Left ventricle myocardium superior (tissue), 1 donor: ENCODE data around the gene AMHR2. TPM values are rescaled to one million over a fixed set of nuclear protein-coding genes. Genes with fewer than 3 reads are reported as not detected.
A peak's percentile ranks its signal among the peaks of the same experiment; 100 is the strongest.
"Not testable (repeated sequence)": the region's sequence is repeated elsewhere in the genome, so short reads cannot be mapped to it uniquely, and the experiment has no call there.

Experiments
- ATAC-seq: fragments of 200-7000 bp; cut with Tn5 transposase; one replicate; pipeline ENCODE4 v1.9.1; 2020; ENCODE audit warnings: mild to moderate bottlenecking, moderate library complexity
- DNase-seq: peaks from one replicate; pipeline ENCODE4 v3.0.0-alpha.2; 2020
- intact Hi-C: fragments of 100-400 bp; cut with micrococcal nuclease; formaldehyde crosslinking; loops from one replicate; pipeline ENCODE4 v1.11.0; 2022
- long read RNA-seq: library from polyadenylated mRNA; unstranded; transcript quantifications from one replicate; pipeline ENCODE4 v2.0.0, GENCODE V29; 2021
- total RNA-seq: library from RNA; stranded (reverse); fragmentation: NEBNext Ultra II Directional; extraction: Animal tissue kit (Norgen Biotek cat#: 25700); gene quantifications from one replicate; pipeline ENCODE4 v1.2.1, GENCODE V29; 2021
- donor health status: DM: no; HTN: yes; CAD: no; lungs with severe emphysema.

AMHR2 gene
- total RNA-seq = not detected
- long read RNA-seq = 0 reads

DNA sequence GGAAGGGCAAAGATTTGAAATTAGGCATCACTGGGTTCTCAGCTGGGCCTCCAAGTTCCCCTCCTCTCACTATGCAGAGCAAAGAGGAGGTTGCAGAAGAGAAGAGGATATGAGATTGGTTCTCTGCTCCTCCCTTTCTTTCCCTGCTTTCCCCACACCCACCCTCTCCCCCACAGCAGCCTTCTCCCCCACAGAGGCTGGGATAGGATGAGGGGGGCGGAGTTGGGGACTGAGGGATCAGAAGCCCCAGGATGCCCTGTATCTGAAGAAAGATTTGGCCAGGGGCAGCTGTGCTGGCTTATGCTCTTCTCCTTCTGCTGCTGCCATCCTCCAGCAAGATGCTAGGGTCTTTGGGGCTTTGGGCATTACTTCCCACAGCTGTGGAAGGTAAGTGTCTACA, at the start of gene AMHR2:
AMHR2 (plus strand) TSS at position 259 of the 400 bp plus-strand sequence; CDS start at position 339, 80 bp downstream.
- intact Hi-C loops = no loop called here
- DNase-seq (no peak), ATAC-seq (no peak)

DNA sequence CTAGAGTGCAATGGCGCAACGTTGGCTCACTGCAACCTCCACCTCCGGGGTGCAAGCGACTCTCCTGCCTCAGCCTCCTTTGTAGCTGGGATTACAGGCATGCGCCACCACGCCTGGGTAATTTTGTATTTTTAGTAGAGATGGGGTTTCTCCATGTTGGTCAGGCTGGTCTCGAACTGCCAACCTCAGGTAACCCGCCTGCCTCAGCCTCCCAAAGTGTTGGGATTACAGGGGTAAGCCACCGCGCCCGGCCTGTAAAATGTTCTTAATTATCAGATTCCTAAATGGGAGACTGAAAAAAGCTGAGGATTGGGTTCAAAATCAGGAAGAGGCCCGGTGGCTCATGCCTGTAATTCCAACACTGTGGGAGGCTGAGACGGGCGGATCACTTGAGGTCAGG, 49.4 kb upstream of the AMHR2 start:
- ATAC-seq, intact Hi-C loops, DNase-seq: not testable (repeated sequence)

DNA sequence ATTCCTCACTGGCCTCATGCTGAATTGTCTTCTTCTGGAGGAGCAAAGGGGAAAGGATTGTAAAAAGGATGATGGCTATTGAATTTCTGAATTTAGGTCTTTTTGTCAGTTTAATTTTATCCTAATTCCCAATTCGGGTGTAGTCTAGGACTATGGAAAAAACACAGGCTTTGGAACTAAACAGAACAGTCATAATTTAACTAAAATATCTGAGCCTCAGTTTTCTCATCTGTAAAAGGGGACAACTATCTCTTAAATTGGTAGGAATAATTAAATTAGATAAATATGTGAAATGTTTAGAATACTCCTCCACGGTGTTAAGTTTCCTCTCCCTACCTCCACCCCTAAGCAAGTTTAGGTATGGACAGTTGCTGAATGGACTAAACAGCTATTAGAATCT, 46.9 kb upstream of the AMHR2 start:
- intact Hi-C loops = no loop called here
- ATAC-seq (no peak), DNase-seq (no peak)

DNA sequence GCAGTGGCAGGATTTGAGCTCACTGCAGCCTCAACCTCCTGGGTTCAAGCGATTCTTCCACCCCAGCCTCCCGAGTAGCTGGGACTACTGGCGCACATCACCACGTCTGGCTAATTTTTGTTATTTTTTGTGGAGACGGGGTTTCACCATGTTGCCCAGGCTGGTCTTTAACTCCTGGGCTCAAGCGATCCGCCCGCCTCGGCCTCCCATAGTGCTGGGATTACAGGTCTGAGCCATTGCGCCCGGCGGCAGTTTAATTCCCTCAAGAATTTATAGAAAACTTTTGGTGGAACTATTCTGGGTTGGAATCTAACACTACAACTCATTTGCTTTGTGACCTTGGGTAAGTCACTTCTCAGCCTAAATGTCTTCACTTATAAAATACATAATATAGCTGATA, 45.4 kb upstream of the AMHR2 start:
- intact Hi-C loops = no loop called here
- DNase-seq = no peak
- no peak for ATAC-seq

DNA sequence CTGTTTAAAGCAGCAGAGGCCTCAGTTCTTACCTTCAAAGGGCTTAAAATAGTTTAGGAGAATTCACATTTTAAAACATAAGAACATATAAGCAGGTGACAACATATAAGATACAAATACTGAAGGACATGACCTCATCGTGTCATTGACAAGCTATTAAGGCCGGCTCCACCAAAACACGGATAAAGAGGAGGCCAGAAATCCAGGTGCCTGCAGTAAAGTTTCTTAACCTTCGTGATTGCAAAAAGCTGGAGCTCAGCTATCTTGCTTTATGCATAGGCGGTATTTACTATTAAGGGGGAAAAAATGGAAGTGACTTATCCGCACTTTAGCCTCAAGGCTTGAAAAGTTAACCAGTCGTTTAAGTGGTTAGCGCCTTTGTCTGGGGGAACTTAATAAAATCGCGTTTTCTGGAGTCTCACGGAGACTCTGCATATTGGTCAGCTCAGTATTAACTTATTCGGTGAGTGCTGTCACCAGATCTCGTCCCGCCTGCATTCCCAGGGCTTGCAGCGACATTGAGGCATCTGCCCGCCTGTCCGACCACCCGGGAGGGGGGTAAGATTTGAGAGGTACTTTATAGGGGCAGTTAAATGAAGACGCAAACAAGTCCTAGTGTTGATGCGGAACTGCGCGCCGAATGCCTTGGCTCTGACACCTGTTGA, 44.8 kb upstream of the AMHR2 start:
- intact Hi-C loops = no loop called here
- ATAC-seq = no peak
- DNase-seq = no peak

DNA sequence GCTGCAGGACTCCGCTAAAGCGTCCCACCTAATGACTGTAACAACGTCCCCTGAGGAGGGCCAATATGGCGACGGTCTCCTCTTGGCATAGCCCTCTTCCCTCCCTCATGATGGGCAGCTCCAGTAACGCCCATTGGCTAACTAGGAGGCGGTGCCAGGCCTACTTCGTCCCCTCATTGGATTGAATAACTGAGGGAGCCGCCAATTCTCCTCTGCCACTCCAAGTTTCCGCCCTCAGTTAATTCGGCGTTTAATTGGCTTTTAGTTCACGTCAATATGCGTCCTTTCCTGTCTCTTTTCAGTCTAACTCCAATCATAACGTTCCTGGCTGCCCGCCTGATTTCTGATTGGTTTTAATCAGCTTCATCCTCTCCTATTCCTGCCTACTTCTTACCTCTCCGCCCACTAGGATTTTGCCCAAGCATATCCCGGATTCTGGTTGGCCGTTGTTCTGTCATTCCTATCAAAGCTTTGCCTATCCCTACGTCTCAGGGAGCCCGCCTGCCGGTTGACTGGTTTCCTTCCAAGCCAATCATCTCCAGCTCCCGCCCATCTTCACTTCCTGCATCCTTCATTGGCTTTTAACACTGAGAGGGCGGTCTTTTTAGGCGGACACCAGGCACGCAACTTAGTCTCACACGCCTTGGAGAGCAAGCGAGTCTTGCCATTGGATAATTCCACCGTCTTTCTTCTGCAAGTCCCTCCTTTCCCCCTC, 44.1 kb upstream of the AMHR2 start:
- intact Hi-C loops = no loop called here
- ATAC-seq (peak; percentile 83), DNase-seq (peak; percentile 96)

DNA sequence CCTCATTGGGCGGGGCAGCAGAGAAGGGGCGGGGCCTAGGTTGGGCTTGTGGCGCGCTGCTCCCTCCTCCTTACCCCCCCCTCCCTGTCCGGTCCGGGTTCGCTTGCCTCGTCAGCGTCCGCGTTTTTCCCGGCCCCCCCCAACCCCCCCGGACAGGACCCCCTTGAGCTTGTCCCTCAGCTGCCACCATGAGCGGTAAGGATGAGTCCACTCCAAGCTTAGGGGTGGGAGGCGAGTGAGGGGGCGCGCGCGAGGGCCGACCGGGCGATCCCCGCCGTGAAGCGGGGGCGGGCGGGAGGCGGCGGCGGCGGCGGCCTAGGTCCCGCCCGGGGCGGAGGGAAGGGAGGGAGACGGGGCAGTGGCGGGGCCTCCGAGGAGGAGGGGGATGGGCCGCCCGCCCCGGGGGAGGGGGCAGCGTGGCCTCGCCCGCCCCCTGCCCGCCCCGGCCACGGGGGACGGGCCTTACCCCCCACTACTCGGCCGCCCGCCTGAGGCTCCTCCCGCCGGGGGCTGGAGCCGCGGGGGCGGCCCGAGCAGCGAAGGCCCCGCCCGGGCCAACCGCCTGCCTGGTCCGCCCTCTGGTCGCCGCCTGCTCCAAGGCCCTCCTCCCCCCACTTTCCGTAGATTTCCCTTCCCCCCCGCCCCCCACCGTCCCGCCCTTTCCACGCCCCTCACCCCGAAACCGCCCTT, 43.4 kb upstream of the AMHR2 start, which contains the start of gene SP1:
SP1 (plus strand) TSS at position 73 of the 690 bp plus-strand sequence; CDS start at position 189, 116 bp downstream.
- intact Hi-C loops = no loop called here
- ATAC-seq (peak; percentile 75), DNase-seq (peak; percentile 95)

DNA sequence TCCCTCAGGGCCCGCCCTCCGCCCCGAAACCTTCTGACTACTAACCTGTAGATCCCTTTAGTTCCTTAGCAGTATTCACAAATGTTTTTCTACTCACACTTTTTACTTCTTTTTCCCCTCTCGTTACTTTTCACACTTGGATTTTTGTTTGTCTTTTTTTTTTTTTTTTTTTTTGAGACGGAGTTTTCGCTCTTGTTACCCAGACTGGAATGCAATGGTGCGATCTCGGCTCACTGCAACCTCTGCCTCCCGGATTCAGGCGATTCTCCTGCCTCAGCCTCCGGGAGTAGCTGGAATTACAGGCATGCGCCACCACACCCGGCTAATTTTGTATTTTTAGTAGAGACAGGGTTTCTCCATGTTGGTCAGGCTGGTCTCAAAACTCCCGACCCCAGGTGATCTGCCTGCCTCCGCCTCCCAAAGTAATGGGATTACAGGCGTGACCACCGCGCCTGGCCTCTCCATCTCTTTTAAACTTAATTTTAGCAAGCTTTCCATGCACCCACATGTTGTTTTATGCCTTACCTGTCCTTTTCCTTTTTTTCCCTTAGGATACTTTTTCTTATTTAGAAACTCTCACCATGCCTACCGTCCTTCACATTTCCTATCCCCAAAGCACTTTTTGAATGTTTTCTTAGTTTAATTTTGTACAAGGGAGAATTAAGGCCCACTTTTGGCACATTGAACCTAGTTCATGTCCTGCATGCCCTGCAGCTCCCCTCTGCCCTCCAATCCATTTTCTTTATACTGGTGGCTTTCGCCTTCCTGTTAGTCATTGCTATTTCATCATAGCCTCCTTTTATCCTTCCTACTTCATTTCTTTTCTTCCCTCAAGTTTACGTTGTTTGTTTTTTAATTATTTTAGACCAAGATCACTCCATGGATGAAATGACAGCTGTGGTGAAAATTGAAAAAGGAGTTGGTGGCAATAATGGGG, 42.6 kb upstream of the AMHR2 start:
- DNase-seq = no peak
- no peak for ATAC-seq
- intact Hi-C loops = no loop called here

DNA sequence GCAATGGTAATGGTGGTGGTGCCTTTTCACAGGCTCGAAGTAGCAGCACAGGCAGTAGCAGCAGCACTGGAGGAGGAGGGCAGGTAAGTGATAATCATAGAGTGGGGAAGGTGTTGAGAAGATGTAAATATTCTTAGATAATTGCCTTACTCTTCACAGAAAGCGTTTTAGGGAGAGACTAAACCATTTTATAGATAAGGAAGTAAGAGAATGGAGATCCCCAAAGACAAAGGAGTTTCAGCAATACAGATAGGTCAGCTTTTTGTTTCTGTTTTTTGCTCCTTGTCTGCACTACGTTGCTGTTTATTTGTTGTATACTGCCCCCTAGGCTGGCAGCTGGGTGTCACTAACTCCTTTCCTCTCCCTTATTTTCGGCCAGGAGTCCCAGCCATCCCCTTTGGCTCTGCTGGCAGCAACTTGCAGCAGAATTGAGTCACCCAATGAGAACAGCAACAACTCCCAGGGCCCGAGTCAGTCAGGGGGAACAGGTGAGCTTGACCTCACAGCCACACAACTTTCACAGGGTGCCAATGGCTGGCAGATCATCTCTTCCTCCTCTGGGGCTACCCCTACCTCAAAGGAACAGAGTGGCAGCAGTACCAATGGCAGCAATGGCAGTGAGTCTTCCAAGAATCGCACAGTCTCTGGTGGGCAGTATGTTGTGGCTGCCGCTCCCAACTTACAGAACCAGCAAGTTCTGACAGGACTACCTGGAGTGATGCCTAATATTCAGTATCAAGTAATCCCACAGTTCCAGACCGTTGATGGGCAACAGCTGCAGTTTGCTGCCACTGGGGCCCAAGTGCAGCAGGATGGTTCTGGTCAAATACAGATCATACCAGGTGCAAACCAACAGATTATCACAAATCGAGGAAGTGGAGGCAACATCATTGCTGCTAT, 41.7 kb upstream of the AMHR2 start:
- ATAC-seq = no peak

DNA sequence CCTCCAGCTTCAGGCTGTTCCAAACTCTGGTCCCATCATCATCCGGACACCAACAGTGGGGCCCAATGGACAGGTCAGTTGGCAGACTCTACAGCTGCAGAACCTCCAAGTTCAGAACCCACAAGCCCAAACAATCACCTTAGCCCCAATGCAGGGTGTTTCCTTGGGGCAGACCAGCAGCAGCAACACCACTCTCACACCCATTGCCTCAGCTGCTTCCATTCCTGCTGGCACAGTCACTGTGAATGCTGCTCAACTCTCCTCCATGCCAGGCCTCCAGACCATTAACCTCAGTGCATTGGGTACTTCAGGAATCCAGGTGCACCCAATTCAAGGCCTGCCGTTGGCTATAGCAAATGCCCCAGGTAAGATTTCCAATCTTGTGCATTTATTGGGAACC, 40.4 kb upstream of the AMHR2 start:
- DNase-seq (no peak), ATAC-seq (no peak)
- intact Hi-C loops = no loop called here

More for the DNA sequence above, 41.7 kb upstream of the AMHR2 start:
- intact Hi-C loops = no loop called here
- DNase-seq = peak; percentile 46

DNA sequence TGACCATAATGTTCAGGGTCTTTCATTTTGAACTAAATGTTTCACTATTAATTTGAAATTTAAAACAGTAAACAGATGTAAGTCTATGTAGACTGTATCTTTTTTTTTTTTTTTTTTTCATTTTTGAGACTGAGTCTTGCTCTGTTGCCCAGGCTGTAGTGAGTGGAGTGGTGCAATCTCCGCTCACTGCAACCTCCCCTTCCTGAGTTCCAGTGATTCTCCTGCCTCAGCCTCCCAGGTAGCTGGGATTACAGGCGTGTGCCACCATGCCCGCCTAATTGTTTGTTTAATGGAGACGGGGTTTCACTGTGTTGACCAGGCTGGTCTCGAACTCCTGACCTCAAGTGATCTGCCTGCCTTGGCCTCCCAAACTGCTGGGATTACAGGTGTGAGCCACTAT, 37.3 kb upstream of the AMHR2 start:
- intact Hi-C loops, ATAC-seq, DNase-seq: not testable (repeated sequence)

DNA sequence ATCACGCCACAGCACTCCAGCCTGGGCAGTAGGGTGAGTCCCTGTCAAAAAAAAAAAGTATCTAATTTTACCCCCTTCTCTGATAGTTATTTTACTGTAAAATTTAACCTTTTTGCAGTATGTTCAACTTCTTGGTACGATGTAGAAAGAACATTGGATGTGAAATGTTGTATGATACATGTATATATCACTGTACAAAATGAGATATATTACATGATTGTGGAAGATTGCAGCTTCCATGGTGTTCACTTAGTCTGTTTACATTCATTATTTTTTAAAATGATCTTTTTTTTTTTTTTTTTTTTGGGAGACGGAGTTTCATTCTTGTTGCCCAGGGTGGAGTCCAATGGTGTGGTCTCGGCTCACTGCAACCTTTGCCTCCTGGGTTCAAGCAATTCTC, 34.7 kb upstream of the AMHR2 start:
- no peak for ATAC-seq
- DNase-seq = no peak
- intact Hi-C loops = no loop called here

DNA sequence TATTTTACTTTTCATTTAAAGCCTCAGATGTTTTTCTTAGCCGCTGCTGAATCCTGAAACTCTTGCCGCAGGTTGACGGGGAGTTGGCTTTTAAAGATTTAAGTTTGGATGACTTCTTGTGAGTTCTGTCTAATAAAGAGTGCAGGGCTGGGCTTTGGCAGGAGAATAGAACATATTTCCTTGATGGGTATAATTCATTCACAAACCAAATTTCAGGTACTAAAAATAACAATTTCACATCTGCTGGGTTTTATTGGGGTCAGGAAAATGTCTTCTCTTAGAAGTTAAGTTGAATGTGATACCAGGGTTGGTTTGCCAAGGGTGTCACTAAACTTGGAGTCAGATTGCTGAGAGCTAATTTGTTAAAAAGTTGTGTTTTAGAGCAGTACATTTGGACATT, 34.0 kb upstream of the AMHR2 start:
- DNase-seq = no peak
- intact Hi-C loops = no loop called here
- no peak for ATAC-seq

DNA sequence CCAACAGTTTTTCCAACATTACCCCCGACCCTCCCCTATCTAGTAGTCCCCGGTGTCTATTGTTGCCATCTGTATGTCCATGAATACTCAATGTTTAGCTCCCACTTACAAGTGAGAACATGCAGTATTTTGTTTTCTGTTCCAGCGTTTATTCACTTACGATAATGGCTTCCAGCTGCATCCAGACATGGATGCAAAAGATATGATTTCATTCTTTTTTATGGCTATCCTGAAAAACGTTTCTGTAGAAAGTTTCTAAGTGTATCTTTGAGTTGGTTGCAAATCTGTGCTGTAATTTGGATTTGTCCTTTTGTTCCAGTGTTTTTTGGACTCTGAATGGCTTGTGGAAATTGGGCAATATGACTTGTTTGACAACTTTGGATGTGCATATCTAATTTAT, 31.9 kb upstream of the AMHR2 start:
- no peak for ATAC-seq
- no peak for DNase-seq
- intact Hi-C loops = no loop called here

DNA sequence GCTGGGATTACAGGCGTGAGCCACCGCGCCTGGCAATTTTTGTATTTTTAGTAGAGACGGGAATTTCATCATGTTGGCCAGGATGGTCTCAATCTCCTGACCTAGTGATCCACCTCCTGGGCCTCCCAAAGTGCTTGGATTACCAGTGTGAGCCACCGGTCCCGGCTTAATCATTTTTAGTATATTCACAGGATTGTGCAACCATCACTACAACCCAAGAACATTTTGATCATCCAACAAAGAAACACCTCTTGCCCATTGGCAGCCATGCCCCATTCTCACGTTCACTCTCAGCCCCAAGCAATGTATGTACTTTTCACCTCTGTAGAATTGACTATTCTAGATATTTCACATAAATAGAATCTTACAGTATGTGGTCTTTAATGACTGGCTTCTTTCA, 23.8 kb upstream of the AMHR2 start:
- ATAC-seq (no peak), DNase-seq (no peak)
- intact Hi-C loops = no loop called here

DNA sequence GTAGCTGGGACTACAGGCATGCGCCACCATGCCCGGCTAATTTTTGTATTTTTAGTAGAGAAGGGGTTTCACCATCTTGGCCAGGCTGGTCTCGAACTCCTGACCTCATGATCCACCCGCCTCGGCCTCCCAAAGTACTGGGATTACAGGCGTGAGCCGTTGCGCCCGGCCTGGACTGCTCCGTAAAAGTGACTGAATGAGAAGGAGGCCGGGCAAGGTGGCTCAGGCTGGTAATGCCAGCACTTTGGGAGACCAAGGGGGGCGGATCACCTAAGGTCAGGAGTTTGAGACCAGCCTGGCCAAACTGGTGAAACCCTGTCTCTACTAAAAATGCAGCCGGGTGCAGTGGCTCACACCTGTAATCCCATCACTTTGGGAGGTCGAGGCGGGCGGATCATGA, 21.3 kb upstream of the AMHR2 start:
- DNase-seq, intact Hi-C loops, ATAC-seq: not testable (repeated sequence)

DNA sequence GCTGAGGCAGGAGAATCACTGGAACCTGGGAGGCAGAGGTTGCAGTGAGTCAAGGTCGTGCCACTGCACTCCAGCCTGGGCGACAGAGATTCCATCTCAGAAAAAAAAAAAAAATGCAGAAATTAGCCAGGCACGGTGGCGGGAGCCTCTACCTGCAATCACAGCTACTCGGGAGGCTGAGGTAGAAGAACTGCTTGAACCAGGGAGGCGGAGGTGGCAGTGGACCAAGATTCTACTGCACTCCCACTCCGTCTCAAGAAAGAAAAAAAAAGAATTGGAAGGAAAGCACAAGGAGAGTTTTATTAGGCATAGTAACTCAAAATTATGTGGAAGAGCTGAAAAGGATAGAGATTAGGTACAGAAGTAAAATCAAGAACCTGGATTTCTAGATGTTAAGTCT, 20.8 kb upstream of the AMHR2 start:
- ATAC-seq (no peak), DNase-seq (no peak)
- intact Hi-C loops = no loop called here

DNA sequence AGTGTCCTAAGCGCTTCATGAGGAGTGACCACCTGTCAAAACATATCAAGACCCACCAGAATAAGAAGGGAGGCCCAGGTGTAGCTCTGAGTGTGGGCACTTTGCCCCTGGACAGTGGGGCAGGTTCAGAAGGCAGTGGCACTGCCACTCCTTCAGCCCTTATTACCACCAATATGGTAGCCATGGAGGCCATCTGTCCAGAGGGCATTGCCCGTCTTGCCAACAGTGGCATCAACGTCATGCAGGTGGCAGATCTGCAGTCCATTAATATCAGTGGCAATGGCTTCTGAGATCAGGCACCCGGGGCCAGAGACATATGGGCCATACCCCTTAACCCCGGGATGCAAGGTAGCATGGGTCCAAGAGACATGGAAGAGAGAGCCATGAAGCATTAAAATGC, 12.7 kb upstream of the AMHR2 start:
- DNase-seq = no peak
- no peak for ATAC-seq
- intact Hi-C loops = no loop called here
